Gastrocnemius medialis (tissue), 4 donors: ENCODE measurements around the gene NME5.

ENCODE experiments used
- CTCF ChIP-seq, 5 experiments: fragments of 450-650 bp in 3 of 5; fragments of 200-600 bp in 2 of 5; sonication (generic) in 2 of 5; IDR thresholded peaks in 4 of 5; conservative IDR thresholded peaks in 1 of 5; 1 replicate in 4 of 5; 2 replicates in 1 of 5; pipeline ENCODE4 v1.5.1; 2016 to 2019; ENCODE audit warnings: antibody characterized with exemption in 5 of 5, mild to moderate bottlenecking in 3 of 5, moderate library complexity in 3 of 5
- POLR2A ChIP-seq, 2 donors: fragments of 450-650 bp; IDR thresholded peaks; one replicate each; pipeline ENCODE4 v1.6.1; 2017; ENCODE audit warnings: antibody characterized with exemption in 2 of 2, mild to moderate bottlenecking in 2 of 2, moderate library complexity in 2 of 2

- TF ChIP-seq CTCF (IDR thresholded peaks at IDR 0.05 in 4 of 5, conservative IDR thresholded peaks at IDR 0.05 in 1 of 5) = no peak
- no peak for TF ChIP-seq POLR2A (IDR thresholded peaks at IDR 0.05)
These were observed 24.0 kb downstream of the NME5 start for GRCh38 chr5:138115254-138115653.
